HFFc6 (cell line): ENCODE results near the gene GPAT3. TPM values are rescaled to one million over a fixed set of nuclear protein-coding genes. Genes with fewer than 3 reads are reported as not detected.
"Not testable (repeated sequence)": the region's sequence is repeated elsewhere in the genome, so short reads cannot be mapped to it uniquely, and the experiment has no call there.

Experiments
- DNase-seq: peaks from one replicate; pipeline ENCODE4 v3.0.0-alpha.2; 2018
- H3K27ac Mint-ChIP-seq: 2 replicates; pipeline ENCODE4 v1.8.0; 2020; ENCODE audit warnings: mild to moderate bottlenecking, mixed read lengths
- H3K27me3 Mint-ChIP-seq: 2 replicates; pipeline ENCODE4 v1.8.0; 2021; ENCODE audit warnings: mild to moderate bottlenecking, moderate library complexity, mixed read lengths; ENCODE audit not compliant: insufficient read depth
- H3K36me3 Mint-ChIP-seq: 2 replicates; pipeline ENCODE4 v1.8.0; 2021; ENCODE audit warnings: low read depth, mixed read lengths
- H3K4me1 Mint-ChIP-seq: 2 replicates; pipeline ENCODE4 v1.8.0; 2020; ENCODE audit warnings: low read depth, mixed read lengths
- H3K4me3 Mint-ChIP-seq: 2 replicates; pipeline ENCODE4 v1.8.0; 2020; ENCODE audit warnings: mild to moderate bottlenecking, moderate library complexity, mixed read lengths
- H3K9me3 Mint-ChIP-seq: 2 replicates; pipeline ENCODE4 v1.8.0; 2020; ENCODE audit warnings: mild to moderate bottlenecking, mixed read lengths
- CTCF ChIP-seq: fragments of 200-600 bp; sonication (generic); IDR thresholded peaks from 2 replicates; pipeline ENCODE4 v1.5.0; 2021; ENCODE audit warnings: antibody characterized with exemption, mild to moderate bottlenecking
- total RNA-seq, 6 experiments: library from RNA; stranded (reverse); fragmentation: NEBNext Ultra II Directional; extraction: Animal tissue kit (Norgen Biotek cat#: 25700); gene quantifications; 2 replicates in 1 of 6; 3 replicates in 5 of 6; pipeline ENCODE4 v1.2.3, GENCODE V29; 2021

GPAT3 gene
- total RNA-seq, 6 experiments from 2014 or later = 0.51 to 1.8 (median 0.79) TPM

GRCh38 chr4:83574247-83574646, 38.3 kb downstream of the GPAT3 start:
- no peaks in the 10 kb centered on the region for H3K36me3 Mint-ChIP-seq
- H3K27me3 Mint-ChIP-seq = peaks cover 2% of the 10 kb centered on the region; the same call in 1 of the 2 replicates
- no peak for TF ChIP-seq CTCF
- H3K4me1 Mint-ChIP-seq = no peaks in the 10 kb centered on the region
- H3K27ac Mint-ChIP-seq = no peak overlapping the region
- H3K9me3 Mint-ChIP-seq = no peaks in the 10 kb centered on the region
- H3K4me3 Mint-ChIP-seq = no peak overlapping the region
- no peak for DNase-seq

GRCh38 chr4:83576237-83576636, 40.3 kb downstream of the GPAT3 start:
- not testable (repeated sequence) for H3K4me1 Mint-ChIP-seq, H3K9me3 Mint-ChIP-seq, H3K4me3 Mint-ChIP-seq, DNase-seq, H3K27me3 Mint-ChIP-seq, H3K27ac Mint-ChIP-seq, H3K36me3 Mint-ChIP-seq

- H3K4me3 Mint-ChIP-seq = no peak overlapping the region
- no peaks in the 10 kb centered on the region for H3K27me3 Mint-ChIP-seq
- no peak for TF ChIP-seq CTCF
- DNase-seq = no peak
- no peak overlapping the region for H3K27ac Mint-ChIP-seq
- H3K9me3 Mint-ChIP-seq = no peaks in the 10 kb centered on the region
- no peaks in the 10 kb centered on the region for H3K36me3 Mint-ChIP-seq
- no peaks in the 10 kb centered on the region for H3K4me1 Mint-ChIP-seq
These were observed 45.7 kb downstream of the GPAT3 start for GRCh38 chr4:83581411-83582288.

GRCh38 chr4:83582289-83582785, 46.4 kb downstream of the GPAT3 start:
- TF ChIP-seq CTCF = no peak
- Mint-ChIP-seq H3K36me3 (no peaks in the 10 kb centered on the region), H3K27me3 (no peaks in the 10 kb centered on the region), H3K9me3 (no peaks in the 10 kb centered on the region), H3K4me1 (no peaks in the 10 kb centered on the region), H3K4me3 (no peak overlapping the region), H3K27ac (no peak overlapping the region)
- DNase-seq = no peak

DNA sequence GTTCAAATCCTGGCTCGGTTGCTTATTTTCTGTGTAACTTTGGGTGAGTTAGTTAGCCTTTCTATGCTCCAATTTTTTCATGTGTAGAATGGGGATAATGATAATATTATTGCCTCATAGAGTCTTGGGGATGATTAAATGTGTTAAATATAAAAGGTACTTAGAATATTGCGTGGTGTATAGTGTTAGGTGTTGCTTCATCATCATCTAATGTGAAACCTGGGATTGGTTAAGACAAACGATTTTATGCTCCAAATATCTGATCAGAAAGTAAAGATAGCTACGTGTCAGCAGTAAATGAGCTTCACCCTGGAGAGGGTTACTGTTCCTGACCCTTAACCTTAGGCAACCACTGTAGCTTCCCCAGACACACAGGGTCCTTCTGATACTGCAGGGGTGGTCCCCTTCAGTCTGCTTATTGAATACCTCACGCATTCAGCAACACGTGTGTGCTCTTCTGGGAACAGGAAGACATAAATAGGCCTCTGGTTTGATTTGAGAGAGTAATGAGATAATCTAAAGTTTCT, 50.1 kb downstream of the GPAT3 start:
- Mint-ChIP-seq H3K36me3 (no peaks in the 10 kb centered on the region), H3K9me3 (no peaks in the 10 kb centered on the region), H3K27me3 (no peaks in the 10 kb centered on the region), H3K4me1 (no peaks in the 10 kb centered on the region), H3K4me3 (no peak overlapping the region), H3K27ac (no peak overlapping the region)
- TF ChIP-seq CTCF = no peak
- DNase-seq = no peak

- Mint-ChIP-seq H3K4me1 (no peaks in the 10 kb centered on the region), H3K36me3 (no peaks in the 10 kb centered on the region), H3K4me3 (no peak overlapping the region), H3K27me3 (no peaks in the 10 kb centered on the region), H3K9me3 (no peaks in the 10 kb centered on the region), H3K27ac (no peak overlapping the region)
- DNase-seq = no peak
- TF ChIP-seq CTCF = no peak
These were observed 53.4 kb downstream of the GPAT3 start for GRCh38 chr4:83589279-83589678.
